ENCODE results near the gene RPGRIP1. TPM values are rescaled to one million over a fixed set of nuclear protein-coding genes. Genes with fewer than 3 reads are reported as not detected.

RPGRIP1 gene
- total and polyA plus RNA-seq, 8 donors: 0.08 to 0.31 (median 0.21) TPM; not detected in 3

DNA sequence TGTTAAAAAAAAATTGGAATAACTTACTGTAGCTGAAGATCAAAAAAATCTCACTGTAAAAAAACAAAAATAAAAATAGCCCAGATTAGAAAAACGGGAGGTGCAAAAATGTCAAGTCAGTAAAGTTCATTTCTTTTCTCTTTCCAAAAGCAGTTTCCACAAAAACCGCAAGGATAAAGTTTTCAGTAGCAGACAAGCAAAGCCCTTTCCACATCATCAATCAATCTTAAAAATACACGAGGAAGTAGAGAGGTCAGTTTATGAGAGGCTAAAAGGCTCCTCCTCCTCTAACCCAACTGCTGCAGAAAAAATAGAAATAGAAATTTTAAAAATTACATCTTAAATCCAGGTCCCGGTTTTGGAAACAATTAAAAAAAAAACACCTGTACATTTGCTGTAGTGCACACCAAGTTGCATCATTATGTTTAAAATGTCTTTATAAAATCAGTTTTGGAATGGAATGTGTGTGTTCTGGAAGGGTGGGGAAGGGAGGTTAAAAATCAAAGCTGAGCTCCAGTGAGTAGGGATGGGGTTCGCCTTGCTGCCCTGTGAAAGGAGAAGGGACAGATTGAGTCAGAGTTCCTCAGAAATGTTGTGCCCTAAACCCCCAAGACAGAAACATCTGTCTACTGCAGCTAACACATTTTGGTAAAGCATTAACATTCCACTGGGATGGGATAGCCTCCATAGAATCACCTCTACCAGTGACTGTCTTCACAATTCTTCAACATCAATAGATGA, 16.4 kb upstream of the RPGRIP1 start:
- 16 to 18% methylated on average over 5 of the region's 5 CpGs for WGBS, 2 donors
- FAIRE-seq: no peak

DNA sequence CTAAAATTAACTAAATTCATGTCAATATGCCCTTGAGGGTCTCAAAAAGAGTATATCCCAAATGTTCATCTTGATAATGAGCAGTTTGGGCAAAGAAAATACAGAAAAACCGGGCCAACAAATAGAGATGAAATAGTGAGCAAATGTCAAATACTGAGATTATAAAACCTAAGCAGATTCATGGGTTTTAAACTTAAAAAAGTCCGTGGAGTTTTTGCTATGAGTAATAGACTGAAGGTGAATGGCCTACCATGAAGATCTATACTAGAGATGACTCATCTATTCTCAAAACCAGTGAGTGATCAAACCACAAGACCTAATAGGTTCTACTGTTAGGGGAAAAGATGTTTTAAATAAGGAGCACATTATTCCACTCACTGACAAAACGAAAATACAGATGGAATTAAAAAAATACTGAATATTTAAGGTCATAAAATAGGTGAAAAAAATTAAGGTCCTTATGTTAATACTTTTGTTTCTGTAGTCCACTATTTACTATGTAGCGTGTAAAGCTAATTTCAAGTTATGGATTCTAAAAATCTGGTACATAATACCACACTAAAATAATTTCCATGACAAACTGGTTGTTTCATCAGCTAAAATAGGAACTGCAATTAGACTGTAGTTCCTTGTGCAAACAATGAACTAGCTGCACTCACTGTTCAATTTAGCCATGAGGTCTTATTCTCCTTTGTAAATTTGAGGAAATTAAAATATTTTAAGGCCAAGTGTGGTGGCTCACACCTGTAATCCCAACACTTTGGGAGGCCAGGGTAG, 15.7 kb upstream of the RPGRIP1 start:
- WGBS, 2 donors: 31 to 40% methylated on average over 4 of the region's 4 CpGs
- Histone ChIP-seq H3K36me3 (peaks cover 0 to 39% (median 9%) of the 10 kb centered on the region in 3 donors), H3K27ac (peak overlapping the region in 2 of 4 donors; percentile 20 to 48), H3K4me1 (peaks cover 31 to 55% (median 49%) of the 10 kb centered on the region in 3 donors), H3K27me3 (no peaks in the 10 kb centered on the region), H3K9me3 (no peaks in the 10 kb centered on the region), H3K4me3 (no peak overlapping the region)
- FAIRE-seq: no peak
- intact Hi-C loops (cut with DNase I): no loop called here
- no peak for DNase-seq
- TF ChIP-seq, protein P1, sequence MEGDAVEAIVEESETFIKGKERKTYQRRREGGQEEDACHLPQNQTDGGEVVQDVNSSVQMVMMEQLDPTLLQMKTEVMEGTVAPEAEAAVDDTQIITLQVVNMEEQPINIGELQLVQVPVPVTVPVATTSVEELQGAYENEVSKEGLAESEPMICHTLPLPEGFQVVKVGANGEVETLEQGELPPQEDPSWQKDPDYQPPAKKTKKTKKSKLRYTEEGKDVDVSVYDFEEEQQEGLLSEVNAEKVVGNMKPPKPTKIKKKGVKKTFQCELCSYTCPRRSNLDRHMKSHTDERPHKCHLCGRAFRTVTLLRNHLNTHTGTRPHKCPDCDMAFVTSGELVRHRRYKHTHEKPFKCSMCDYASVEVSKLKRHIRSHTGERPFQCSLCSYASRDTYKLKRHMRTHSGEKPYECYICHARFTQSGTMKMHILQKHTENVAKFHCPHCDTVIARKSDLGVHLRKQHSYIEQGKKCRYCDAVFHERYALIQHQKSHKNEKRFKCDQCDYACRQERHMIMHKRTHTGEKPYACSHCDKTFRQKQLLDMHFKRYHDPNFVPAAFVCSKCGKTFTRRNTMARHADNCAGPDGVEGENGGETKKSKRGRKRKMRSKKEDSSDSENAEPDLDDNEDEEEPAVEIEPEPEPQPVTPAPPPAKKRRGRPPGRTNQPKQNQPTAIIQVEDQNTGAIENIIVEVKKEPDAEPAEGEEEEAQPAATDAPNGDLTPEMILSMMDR (IDR thresholded peaks at IDR 0.05): no peak
- ATAC-seq: peak in 3 of 4 donors; percentile 27 to 53 (median 41)

More for the DNA sequence above, 16.4 kb upstream of the RPGRIP1 start:
- Histone ChIP-seq H3K27me3 (no peaks in the 10 kb centered on the region), H3K27ac (peak overlapping the region in 2 of 4 donors; percentile 20 to 48), H3K4me3 (no peak overlapping the region), H3K9me3 (no peaks in the 10 kb centered on the region), H3K36me3 (peaks cover 0 to 39% (median 9%) of the 10 kb centered on the region in 3 donors), H3K4me1 (peaks cover 31 to 58% (median 57%) of the 10 kb centered on the region in 3 donors)
- no peak for DNase-seq
- TF ChIP-seq, protein P1 (IDR thresholded peaks at IDR 0.05): no peak
- intact Hi-C loops (cut with DNase I): no loop called here
- peak in 2 of 4 donors; percentile 19 to 38 for ATAC-seq

- DNase-seq (no peak), FAIRE-seq (no peak), ATAC-seq (no peak)
- Histone ChIP-seq H3K27me3 (no peaks in the 10 kb centered on the region), H3K9me3 (no peaks in the 10 kb centered on the region), H3K36me3 (peaks cover 0 to 19% (median 5%) of the 10 kb centered on the region in 3 donors), H3K4me3 (peak overlapping the region; percentile 19 to 84 (median 64)), H3K27ac (peak overlapping the region in 2 of 4 donors; percentile 89 to 94), H3K4me1 (peaks cover 29 to 42% (median 36%) of the 10 kb centered on the region in 3 donors)
- TF ChIP-seq, protein P1 (IDR thresholded peaks at IDR 0.05): no peak
- intact Hi-C loops (cut with DNase I): no loop called here
- WGBS, 2 donors: 1 to 2% methylated on average over 10 of the region's 10 CpGs
These were observed 12.4 kb upstream of the RPGRIP1 start for GRCh38 chr14:21267431-21267845.

DNA sequence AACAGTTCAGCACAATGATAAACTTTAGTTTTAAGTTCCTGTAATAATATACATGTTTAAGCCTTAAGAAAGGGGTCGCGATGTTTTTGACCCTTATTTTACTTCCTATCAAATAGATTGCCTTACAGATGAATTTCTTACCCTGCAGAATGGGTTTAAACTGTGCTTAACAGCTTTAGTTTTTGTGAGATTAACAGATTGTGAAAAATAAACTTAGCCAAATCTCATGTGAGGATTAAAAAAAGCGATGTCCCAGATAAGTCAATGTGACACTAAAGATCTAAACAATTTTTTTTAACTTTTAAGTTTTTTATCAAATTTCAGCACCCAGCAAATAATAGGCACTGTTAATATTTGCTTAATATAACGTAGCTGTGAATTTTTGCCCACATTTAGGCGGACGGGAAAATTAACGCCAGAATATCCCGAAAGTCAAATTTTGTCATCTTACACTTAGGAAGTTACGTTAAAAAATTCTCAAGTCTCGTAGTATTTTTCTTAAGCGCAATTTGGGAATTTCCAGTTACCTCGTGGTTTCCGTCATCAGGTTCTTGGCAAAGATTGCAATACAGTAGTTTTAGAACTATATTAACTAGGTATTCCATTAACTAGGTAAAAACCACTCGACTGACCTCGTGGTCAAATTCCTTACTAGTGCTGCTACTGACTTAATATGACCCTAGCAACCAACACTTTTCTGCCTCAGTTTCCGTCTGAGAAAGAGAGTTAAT, 11.8 kb upstream of the RPGRIP1 start:
- H3K27ac ChIP-seq: peak overlapping the region in 2 of 4 donors; percentile 89 to 94
- peak overlapping the region; percentile 43 to 84 (median 64) for H3K4me3 ChIP-seq
- TF ChIP-seq, protein P1 (IDR thresholded peaks at IDR 0.05): no peak
- DNase-seq: no peak
- peak in 2 of 4 donors; percentile 1 to 4 for ATAC-seq
- intact Hi-C loops (cut with DNase I): no loop called here
- FAIRE-seq: no peak
- peaks cover 0 to 12% (median 5%) of the 10 kb centered on the region in 3 donors for H3K36me3 ChIP-seq
- H3K27me3 ChIP-seq: no peaks in the 10 kb centered on the region
- H3K9me3 ChIP-seq: no peaks in the 10 kb centered on the region
- peaks cover 23 to 35% (median 31%) of the 10 kb centered on the region in 3 donors for H3K4me1 ChIP-seq
- WGBS, 2 donors: 1% methylated on average over 16 of the region's 16 CpGs

Measured in pancreas (tissue), 10 donors.